Measurements from ENCODE around the gene BID. TPM values are rescaled to one million over a fixed set of nuclear protein-coding genes. Genes with fewer than 3 reads are reported as not detected.

The BID gene
- total RNA-seq, 2 donors from 2014 or later: 4.0 to 9.3 TPM

GRCh38 chr22:17802411-17802810 lies 28.1 kb upstream of the BID start:
- Histone ChIP-seq H3K4me1 (no peaks in the 10 kb centered on the region), H3K27ac (no peak overlapping the region), H3K9me3 (no peaks in the 10 kb centered on the region), H3K27me3 (no peaks in the 10 kb centered on the region), H3K36me3 (replicated peaks in 1 of 2; ENCODE audit: insufficient read depth in 1 of 2, low read depth in 2 of 2) (peaks cover 0 to 4% of the 10 kb centered on the region in 2 donors), H3K4me3 (no peak overlapping the region)
- WGBS, 2 donors: 85 to 86% methylated on average over 10 of the region's 10 CpGs
- DNase-seq: no peak
- intact Hi-C loops (cut with DNase I): no loop called here
- ATAC-seq: no peak
- TF ChIP-seq POLR2A (IDR thresholded peaks at IDR 0.05): no peak

GRCh38 chr22:17797721-17798559 lies 23.7 kb upstream of the BID start:
- intact Hi-C loops (cut with DNase I): no loop called here
- ATAC-seq: no peak
- peak in 1 of 4 donors; percentile 22 for DNase-seq

GRCh38 chr22:17796695-17797094 lies 22.4 kb upstream of the BID start:
- ATAC-seq: no peak
- no peak for DNase-seq
- Histone ChIP-seq H3K27me3 (no peaks in the 10 kb centered on the region), H3K4me1 (no peaks in the 10 kb centered on the region), H3K27ac (no peak overlapping the region), H3K9me3 (no peaks in the 10 kb centered on the region), H3K4me3 (no peak overlapping the region), H3K36me3 (replicated peaks in 1 of 2; ENCODE audit: insufficient read depth in 1 of 2, low read depth in 2 of 2) (no peaks in the 10 kb centered on the region)
- intact Hi-C loops (cut with DNase I): no loop called here
- 93 to 100% methylated on average over 4 to 5 of the region's 5 CpGs for WGBS, 2 donors
- TF ChIP-seq CTCF (IDR thresholded peaks at IDR 0.05) (no peak), POLR2A (IDR thresholded peaks at IDR 0.05) (no peak)

More at GRCh38 chr22:17797721-17798559, 23.7 kb upstream of the BID start:
- Histone ChIP-seq H3K27ac (no peak overlapping the region), H3K27me3 (no peaks in the 10 kb centered on the region), H3K4me1 (no peaks in the 10 kb centered on the region), H3K36me3 (replicated peaks in 1 of 2; ENCODE audit: insufficient read depth in 1 of 2, low read depth in 2 of 2) (no peaks in the 10 kb centered on the region), H3K9me3 (no peaks in the 10 kb centered on the region), H3K4me3 (no peak overlapping the region)
- 89 to 92% methylated on average over 17 to 23 of the region's 23 CpGs for WGBS, 2 donors
- TF ChIP-seq CTCF (IDR thresholded peaks at IDR 0.05): no peak
- TF ChIP-seq POLR2A (IDR thresholded peaks at IDR 0.05): no peak

GRCh38 chr22:17795661-17796548 lies 21.6 kb upstream of the BID start:
- Histone ChIP-seq H3K4me3 (no peak overlapping the region), H3K27me3 (no peaks in the 10 kb centered on the region), H3K27ac (no peak overlapping the region), H3K9me3 (no peaks in the 10 kb centered on the region), H3K4me1 (no peaks in the 10 kb centered on the region), H3K36me3 (replicated peaks in 1 of 2; ENCODE audit: insufficient read depth in 1 of 2, low read depth in 2 of 2) (no peaks in the 10 kb centered on the region)
- whole genome bisulfite sequencing, 2 donors: 89 to 94% methylated on average over 26 to 32 of the region's 32 CpGs
- TF ChIP-seq CTCF (IDR thresholded peaks at IDR 0.05): no peak
- no peak for TF ChIP-seq POLR2A (IDR thresholded peaks at IDR 0.05)
- intact Hi-C loops (cut with DNase I): no loop called here
- no peak for DNase-seq
- no peak for ATAC-seq
